ENCODE data around the gene TNFRSF4. TPM values are rescaled to one million over a fixed set of nuclear protein-coding genes. Genes with fewer than 3 reads are reported as not detected.
"Not testable (repeated sequence)": the region's sequence is repeated elsewhere in the genome, so short reads cannot be mapped to it uniquely, and the experiment has no call there.

Gene TNFRSF4
- total RNA-seq, 1 donor from 2014 or later: 7.7 TPM

DNA sequence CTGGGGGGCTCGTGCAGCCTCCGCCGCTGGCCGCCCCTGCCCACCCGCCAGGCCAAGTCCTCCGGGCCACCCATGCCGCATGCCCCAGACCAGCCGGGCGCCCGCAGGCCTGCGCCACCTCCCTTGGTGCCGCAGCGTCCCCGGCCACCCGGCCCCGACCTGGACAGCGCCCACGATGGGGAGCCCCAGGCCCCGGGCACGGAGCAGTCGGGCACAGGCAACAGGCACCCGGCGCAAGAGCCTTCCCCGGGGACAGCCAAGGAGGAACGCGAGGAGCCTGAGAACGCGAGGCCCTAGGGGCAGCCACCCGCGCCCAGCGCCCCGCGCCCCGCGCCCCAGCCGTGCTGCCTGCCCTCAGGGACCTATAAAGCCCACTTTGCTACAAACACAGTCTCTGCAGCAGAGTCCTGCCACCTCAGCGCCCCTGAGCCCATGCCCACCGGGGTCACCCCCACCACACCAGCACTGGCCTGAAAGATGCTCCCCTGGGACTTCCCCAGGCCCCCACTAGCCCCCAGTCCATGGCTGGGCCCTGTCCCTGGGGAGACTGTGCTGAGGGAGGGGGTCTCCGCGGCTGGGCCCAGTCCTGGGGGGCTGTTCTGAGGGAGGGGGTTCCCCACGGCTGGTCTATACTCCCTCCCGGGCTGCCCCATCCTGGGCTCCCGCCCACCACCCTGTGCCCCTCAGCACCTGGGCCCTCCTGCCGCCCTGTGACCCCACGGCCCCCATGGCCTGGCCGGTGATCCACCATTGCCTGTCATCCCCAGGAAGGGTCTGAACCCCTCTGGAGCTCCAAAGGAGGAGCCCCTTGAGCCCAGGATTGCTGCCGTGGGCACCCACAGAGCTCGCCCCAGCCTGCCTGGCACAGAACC, 16.2 kb downstream of the TNFRSF4 start:
- Histone ChIP-seq H3K4me1 (no peaks in the 10 kb centered on the region), H3K27me3 (no peaks in the 10 kb centered on the region), H3K27ac (no peak overlapping the region), H3K36me3 (no peaks in the 10 kb centered on the region), H3K9me3 (no peaks in the 10 kb centered on the region), H3K4me3 (no peak overlapping the region)
- intact Hi-C loops (cut with DNase I): no loop called here
- TF ChIP-seq, protein P1, sequence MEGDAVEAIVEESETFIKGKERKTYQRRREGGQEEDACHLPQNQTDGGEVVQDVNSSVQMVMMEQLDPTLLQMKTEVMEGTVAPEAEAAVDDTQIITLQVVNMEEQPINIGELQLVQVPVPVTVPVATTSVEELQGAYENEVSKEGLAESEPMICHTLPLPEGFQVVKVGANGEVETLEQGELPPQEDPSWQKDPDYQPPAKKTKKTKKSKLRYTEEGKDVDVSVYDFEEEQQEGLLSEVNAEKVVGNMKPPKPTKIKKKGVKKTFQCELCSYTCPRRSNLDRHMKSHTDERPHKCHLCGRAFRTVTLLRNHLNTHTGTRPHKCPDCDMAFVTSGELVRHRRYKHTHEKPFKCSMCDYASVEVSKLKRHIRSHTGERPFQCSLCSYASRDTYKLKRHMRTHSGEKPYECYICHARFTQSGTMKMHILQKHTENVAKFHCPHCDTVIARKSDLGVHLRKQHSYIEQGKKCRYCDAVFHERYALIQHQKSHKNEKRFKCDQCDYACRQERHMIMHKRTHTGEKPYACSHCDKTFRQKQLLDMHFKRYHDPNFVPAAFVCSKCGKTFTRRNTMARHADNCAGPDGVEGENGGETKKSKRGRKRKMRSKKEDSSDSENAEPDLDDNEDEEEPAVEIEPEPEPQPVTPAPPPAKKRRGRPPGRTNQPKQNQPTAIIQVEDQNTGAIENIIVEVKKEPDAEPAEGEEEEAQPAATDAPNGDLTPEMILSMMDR (IDR thresholded peaks at IDR 0.05): no peak
- ATAC-seq: no peak
- DNase-seq: no peak

GRCh38 chr1:1197188-1197500, 16.8 kb downstream of the TNFRSF4 start:
- intact Hi-C loops (cut with DNase I): no loop called here
- H3K9me3 ChIP-seq: no peaks in the 10 kb centered on the region
- H3K36me3 ChIP-seq: no peaks in the 10 kb centered on the region
- no peaks in the 10 kb centered on the region for H3K27me3 ChIP-seq
- DNase-seq: no peak
- H3K4me1 ChIP-seq: no peaks in the 10 kb centered on the region
- TF ChIP-seq, protein P1 (IDR thresholded peaks at IDR 0.05): no peak
- H3K27ac ChIP-seq: no peak overlapping the region
- no peak overlapping the region for H3K4me3 ChIP-seq
- no peak for ATAC-seq

DNA sequence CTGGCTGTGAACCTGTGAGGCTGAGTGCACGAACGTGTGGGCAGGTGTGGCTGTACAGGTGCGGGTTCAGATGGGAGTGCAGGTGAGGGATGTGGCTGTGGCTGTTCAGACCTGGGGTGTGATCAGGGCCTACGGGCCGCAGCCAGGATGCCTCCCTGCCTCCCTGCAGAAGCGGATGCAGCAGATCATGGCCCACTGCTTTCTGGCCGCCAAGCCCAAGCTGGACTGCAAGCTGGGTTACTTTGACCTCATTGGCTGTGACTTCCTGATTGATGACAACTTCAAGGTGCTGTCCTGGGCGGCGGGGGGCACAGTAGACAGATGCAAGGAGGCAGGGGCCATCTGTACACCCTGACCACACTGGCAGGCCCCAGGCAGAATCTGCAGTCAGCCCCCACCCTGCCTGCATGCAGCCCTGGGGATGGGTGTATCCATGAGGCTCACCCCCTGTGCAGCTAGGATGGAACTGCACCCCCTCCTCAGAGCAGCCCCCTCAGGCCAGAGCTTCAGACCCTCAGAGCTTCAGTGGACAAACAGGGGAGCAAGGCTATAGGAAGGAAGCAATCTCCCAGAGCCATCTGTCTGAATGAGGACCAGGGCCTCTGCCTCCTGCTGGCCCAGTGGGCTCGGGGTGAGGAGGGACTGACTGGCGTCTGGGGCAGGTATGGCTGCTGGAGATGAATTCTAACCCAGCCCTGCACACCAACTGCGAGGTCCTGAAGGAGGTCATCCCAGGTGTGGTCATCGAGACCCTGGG, 17.3 kb downstream of the TNFRSF4 start:
- Histone ChIP-seq H3K36me3 (no peaks in the 10 kb centered on the region), H3K27me3 (no peaks in the 10 kb centered on the region), H3K4me3 (no peak overlapping the region), H3K27ac (no peak overlapping the region), H3K4me1 (no peaks in the 10 kb centered on the region), H3K9me3 (no peaks in the 10 kb centered on the region)
- TF ChIP-seq, protein P1 (IDR thresholded peaks at IDR 0.05): no peak
- no peak for DNase-seq
- intact Hi-C loops (cut with DNase I): no loop called here
- ATAC-seq: no peak

GRCh38 chr1:1195726-1196125, 18.2 kb downstream of the TNFRSF4 start:
- H3K4me1 ChIP-seq; intact Hi-C loops (cut with DNase I); H3K27me3 ChIP-seq; ATAC-seq; H3K4me3 ChIP-seq; H3K27ac ChIP-seq; H3K36me3 ChIP-seq; DNase-seq; H3K9me3 ChIP-seq: not testable (repeated sequence)

DNA sequence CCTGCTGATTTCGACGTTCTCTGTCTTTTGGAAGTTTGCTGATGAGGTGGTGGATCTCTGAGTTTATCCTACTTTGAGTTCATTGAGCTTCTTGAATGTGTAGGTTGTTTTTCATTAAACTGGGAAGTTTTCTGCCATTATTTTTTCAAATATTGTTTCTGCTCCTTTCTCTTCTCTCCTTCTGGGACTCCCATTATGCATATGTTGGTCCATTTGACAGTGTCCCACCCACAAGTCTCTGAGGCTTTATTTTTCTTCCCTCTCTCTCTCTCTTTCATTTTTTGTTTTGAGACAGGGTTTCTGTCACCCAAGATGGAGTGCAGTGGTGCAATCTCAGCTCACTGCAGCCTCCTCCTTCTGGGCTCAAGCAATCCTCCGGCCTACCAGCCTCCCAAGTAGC, 19.2 kb downstream of the TNFRSF4 start:
- Histone ChIP-seq H3K9me3 (no peaks in the 10 kb centered on the region), H3K27me3 (no peaks in the 10 kb centered on the region), H3K36me3 (no peaks in the 10 kb centered on the region), H3K27ac (no peak overlapping the region), H3K4me1 (no peaks in the 10 kb centered on the region), H3K4me3 (no peak overlapping the region)
- ATAC-seq (no peak), DNase-seq (no peak)
- TF ChIP-seq, protein P1 (IDR thresholded peaks at IDR 0.05): no peak
- intact Hi-C loops (cut with DNase I): no loop called here

DNA sequence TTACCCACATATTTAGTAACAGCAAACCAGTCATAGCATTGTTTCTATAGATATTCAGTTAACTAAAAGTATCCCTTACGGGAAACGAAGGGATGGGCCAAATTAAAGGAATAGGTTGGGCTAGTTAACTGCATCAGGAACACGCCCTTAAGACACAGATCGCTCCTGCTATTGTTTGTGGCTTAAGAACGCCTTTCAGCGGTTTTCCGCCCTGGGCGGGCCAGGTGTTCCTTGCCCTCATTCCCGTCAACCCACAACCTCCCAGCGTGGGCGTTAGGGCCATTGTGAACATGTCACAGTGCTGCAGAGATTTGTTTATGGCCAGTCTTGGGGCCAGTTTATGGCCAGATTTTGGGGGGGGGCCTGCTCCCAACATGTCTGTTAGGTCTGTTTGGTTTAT, 22.2 kb downstream of the TNFRSF4 start:
- Histone ChIP-seq H3K27me3 (no peaks in the 10 kb centered on the region), H3K4me1 (no peaks in the 10 kb centered on the region), H3K4me3 (no peak overlapping the region), H3K9me3 (no peaks in the 10 kb centered on the region), H3K27ac (no peak overlapping the region), H3K36me3 (no peaks in the 10 kb centered on the region)
- ATAC-seq (no peak), DNase-seq (no peak)
- TF ChIP-seq, protein P1 (IDR thresholded peaks at IDR 0.05): no peak
- intact Hi-C loops (cut with DNase I): no loop called here
